IMR-90 (cell line): ENCODE measurements around the gene INCA1.

ENCODE experiments used
- CEBPB ChIP-seq: IDR thresholded peaks from 2 replicates; pipeline ENCODE4 v1.6.1; 2012; ENCODE audit warnings: low read depth, low read length, improper control_type of control experiment
- CHD1 ChIP-seq: IDR thresholded peaks from 2 replicates; pipeline ENCODE4 v1.6.1; 2012; ENCODE audit warnings: low read depth, low read length, improper control_type of control experiment
- CTCF ChIP-seq: conservative IDR thresholded peaks from 2 replicates; pipeline ENCODE4 v1.5.1; 2012; ENCODE audit warnings: mild to moderate bottlenecking, low read depth, low read length, improper control_type of control experiment
- FOS ChIP-seq: fragments of 150-350 bp; IDR thresholded peaks from 2 replicates; pipeline ENCODE4 v1.6.1; 2016; ENCODE audit warnings: low read depth, low read length
- MAZ ChIP-seq: IDR thresholded peaks from 2 replicates; pipeline ENCODE4 v1.6.1; 2012; ENCODE audit warnings: low read depth, mild to moderate bottlenecking, low read length, improper control_type of control experiment, moderate library complexity, borderline replicate concordance
- POLR2A ChIP-seq: IDR thresholded peaks from 2 replicates; pipeline ENCODE4 v1.6.1; 2012; ENCODE audit warnings: mild to moderate bottlenecking, low read depth, low read length
- RAD21 ChIP-seq: IDR thresholded peaks from 2 replicates; pipeline ENCODE4 v1.6.1; 2012; ENCODE audit warnings: low read length, improper control_type of control experiment
- RFX5 ChIP-seq: IDR thresholded peaks from 2 replicates; pipeline ENCODE4 v1.8.0; 2012; ENCODE audit warnings: low read depth, mild to moderate bottlenecking, low read length, moderate library complexity
- SMC3 ChIP-seq: fragments of 150-350 bp; IDR thresholded peaks from 2 replicates; pipeline ENCODE4 v1.6.1; 2016; ENCODE audit warnings: low read depth, mild to moderate bottlenecking, antibody characterized with exemption, low read length, moderate library complexity

- no peak for TF ChIP-seq CTCF
- no peak for TF ChIP-seq CEBPB
- no peak for TF ChIP-seq SMC3
- no peak for TF ChIP-seq FOS
- no peak for TF ChIP-seq CHD1
- peak; percentile 38; the same call in 1 of the 2 replicates for TF ChIP-seq POLR2A
- TF ChIP-seq RAD21 = no peak
- TF ChIP-seq MAZ = 0 out of 2 replicates have a peak, but pooled peaks have one; percentile 5
- no peak for TF ChIP-seq RFX5
Measured at GRCh38 chr17:4987767-4988567, 9.4 kb downstream of the INCA1 start.
